Stomach (tissue), 4 donors: ENCODE data around the gene ITGA7.

Experiments
- CTCF ChIP-seq, 7 experiments: fragments of 450-650 bp in 4 of 7; fragments of 200-600 bp in 3 of 7; sonication (generic) in 3 of 7; IDR thresholded peaks; one replicate each; pipeline ENCODE4 v1.5.1; 2016 to 2019; ENCODE audit warnings: antibody characterized with exemption in 7 of 7, control low read depth in 2 of 7, mild to moderate bottlenecking in 1 of 7
- EP300 ChIP-seq: sonication (generic); formaldehyde crosslinking; IDR thresholded peaks from one replicate; pipeline ENCODE4 v1.6.1; 2017; ENCODE audit warnings: antibody characterized with exemption
- POLR2AphosphoS5 ChIP-seq, 3 donors: sonication (generic); formaldehyde crosslinking; IDR thresholded peaks; one replicate each; pipeline ENCODE4 v1.6.1; 2016; ENCODE audit warnings: antibody characterized with exemption in 3 of 3

- TF ChIP-seq POLR2AphosphoS5 (IDR thresholded peaks at IDR 0.05) = no peak
- no peak for TF ChIP-seq EP300
- TF ChIP-seq CTCF (IDR thresholded peaks at IDR 0.05) = no peak
These were observed 15.2 kb upstream of the ITGA7 start for GRCh38 chr12:55722948-55723347.
